Measurements from ENCODE around the gene DOCK7. TPM values are rescaled to one million over a fixed set of nuclear protein-coding genes. Genes with fewer than 3 reads are reported as not detected.
"Not testable (repeated sequence)": the region's sequence is repeated elsewhere in the genome, so short reads cannot be mapped to it uniquely, and the experiment has no call there.

The DOCK7 gene
- total RNA-seq, 1 donor from 2014 or later = 13.4 TPM

GRCh38 chr1:62588000-62588399, 100.2 kb downstream of the DOCK7 start:
- H3K27me3 Mint-ChIP-seq = no peaks in the 10 kb centered on the region
- ChIA-PET POLR2A (no interaction called here), CTCF (no interaction called here)
- TF ChIP-seq, protein P1, sequence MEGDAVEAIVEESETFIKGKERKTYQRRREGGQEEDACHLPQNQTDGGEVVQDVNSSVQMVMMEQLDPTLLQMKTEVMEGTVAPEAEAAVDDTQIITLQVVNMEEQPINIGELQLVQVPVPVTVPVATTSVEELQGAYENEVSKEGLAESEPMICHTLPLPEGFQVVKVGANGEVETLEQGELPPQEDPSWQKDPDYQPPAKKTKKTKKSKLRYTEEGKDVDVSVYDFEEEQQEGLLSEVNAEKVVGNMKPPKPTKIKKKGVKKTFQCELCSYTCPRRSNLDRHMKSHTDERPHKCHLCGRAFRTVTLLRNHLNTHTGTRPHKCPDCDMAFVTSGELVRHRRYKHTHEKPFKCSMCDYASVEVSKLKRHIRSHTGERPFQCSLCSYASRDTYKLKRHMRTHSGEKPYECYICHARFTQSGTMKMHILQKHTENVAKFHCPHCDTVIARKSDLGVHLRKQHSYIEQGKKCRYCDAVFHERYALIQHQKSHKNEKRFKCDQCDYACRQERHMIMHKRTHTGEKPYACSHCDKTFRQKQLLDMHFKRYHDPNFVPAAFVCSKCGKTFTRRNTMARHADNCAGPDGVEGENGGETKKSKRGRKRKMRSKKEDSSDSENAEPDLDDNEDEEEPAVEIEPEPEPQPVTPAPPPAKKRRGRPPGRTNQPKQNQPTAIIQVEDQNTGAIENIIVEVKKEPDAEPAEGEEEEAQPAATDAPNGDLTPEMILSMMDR (IDR thresholded peaks at IDR 0.05) = no peak
- no peaks in the 10 kb centered on the region for H3K4me1 Mint-ChIP-seq
- H3K27ac Mint-ChIP-seq = no peak overlapping the region
- no peak for DNase-seq
- ATAC-seq (ENCODE audit: low read depth) = no peak
- no peak overlapping the region for H3K4me3 Mint-ChIP-seq
- intact Hi-C loops (cut with micrococcal nuclease) = no loop called here
- peaks cover 11% of the 10 kb centered on the region for H3K36me3 Mint-ChIP-seq (ENCODE audit: low read depth)
- H3K9me3 Mint-ChIP-seq = peaks cover 4% of the 10 kb centered on the region

DNA sequence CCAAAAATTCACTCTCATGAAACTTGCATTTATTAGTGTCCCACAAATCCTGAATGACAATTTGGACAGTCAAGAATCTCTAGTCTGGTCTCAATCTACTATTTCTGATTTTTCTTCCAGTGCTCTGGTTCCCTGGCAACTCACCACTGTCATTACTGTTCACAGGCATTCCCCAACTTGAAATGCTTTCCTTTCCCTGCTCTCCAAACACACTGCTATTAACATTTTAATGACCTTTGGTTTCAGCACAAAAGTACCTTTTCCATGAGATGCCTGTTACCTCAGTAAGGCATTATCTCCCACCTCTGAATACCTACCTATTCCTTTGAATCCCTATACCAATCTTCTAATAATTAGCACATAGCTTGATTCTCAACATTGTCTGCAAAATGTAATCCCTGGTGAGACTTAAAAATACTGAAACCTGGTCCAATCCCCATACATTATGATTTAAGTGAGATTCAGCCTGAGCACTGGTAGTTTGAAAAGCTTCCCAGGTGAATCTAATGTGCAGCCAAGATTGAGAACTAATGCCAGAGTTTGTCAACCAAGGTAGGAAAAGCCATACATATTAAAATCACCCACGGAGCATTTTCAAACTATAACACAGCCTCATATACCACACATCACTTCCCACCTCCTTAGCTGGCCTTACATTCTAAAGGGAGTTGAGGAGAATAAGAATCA, 102.6 kb downstream of the DOCK7 start:
- Mint-ChIP-seq H3K4me1 (no peaks in the 10 kb centered on the region), H3K36me3 (ENCODE audit: low read depth) (peaks cover 17% of the 10 kb centered on the region), H3K9me3 (no peaks in the 10 kb centered on the region), H3K27ac (no peak overlapping the region), H3K27me3 (no peaks in the 10 kb centered on the region), H3K4me3 (no peak overlapping the region)
- TF ChIP-seq, protein P1 (IDR thresholded peaks at IDR 0.05) = no peak
- ATAC-seq (ENCODE audit: low read depth) (no peak), DNase-seq (no peak)
- intact Hi-C loops (cut with micrococcal nuclease) = no loop called here
- POLR2A ChIA-PET = interaction anchor here (0.6 kb wide), 1 partner anchor 24 kb away, joined by 3 read pairs; no protein-coding TSS in a partner anchor
- CTCF ChIA-PET = no interaction called here

DNA sequence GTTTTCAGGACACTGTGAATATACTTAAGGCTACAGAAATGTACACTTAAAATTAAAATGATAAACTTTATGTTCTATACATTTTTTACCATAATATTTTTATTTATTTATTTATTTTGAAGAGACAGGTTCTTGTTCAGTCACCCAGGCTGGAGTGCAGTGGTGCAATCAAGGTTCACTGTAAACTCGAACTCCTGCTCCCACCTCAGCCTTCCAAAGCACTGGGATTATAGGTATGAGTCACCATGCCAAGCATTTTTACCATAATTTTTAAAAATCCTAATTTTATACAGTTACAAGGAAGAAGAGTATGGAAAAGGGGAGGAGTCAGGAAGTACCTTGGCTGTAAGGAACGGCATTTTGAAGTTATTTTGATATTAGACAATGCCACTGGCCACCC, 114.5 kb downstream of the DOCK7 start:
- intact Hi-C loops (cut with micrococcal nuclease) = no loop called here
- Mint-ChIP-seq H3K27me3 (no peaks in the 10 kb centered on the region), H3K4me3 (no peak overlapping the region), H3K36me3 (ENCODE audit: low read depth) (peaks cover 26% of the 10 kb centered on the region), H3K4me1 (no peaks in the 10 kb centered on the region), H3K27ac (no peak overlapping the region), H3K9me3 (peaks cover 4% of the 10 kb centered on the region)
- ChIA-PET CTCF (no interaction called here), POLR2A (no interaction called here)
- TF ChIP-seq, protein P1 (IDR thresholded peaks at IDR 0.05) = no peak
- DNase-seq (no peak), ATAC-seq (ENCODE audit: low read depth) (no peak)

- peaks cover 8% of the 10 kb centered on the region for H3K9me3 Mint-ChIP-seq
- no peak overlapping the region for H3K4me3 Mint-ChIP-seq
- ChIA-PET POLR2A (no interaction called here), CTCF (no interaction called here)
- intact Hi-C loops (cut with micrococcal nuclease) = no loop called here
- ATAC-seq (ENCODE audit: low read depth) = no peak
- TF ChIP-seq, protein P1 (IDR thresholded peaks at IDR 0.05) = no peak
- no peaks in the 10 kb centered on the region for H3K27me3 Mint-ChIP-seq
- no peaks in the 10 kb centered on the region for H3K4me1 Mint-ChIP-seq
- peaks cover 32% of the 10 kb centered on the region for H3K36me3 Mint-ChIP-seq (ENCODE audit: low read depth)
- no peak overlapping the region for H3K27ac Mint-ChIP-seq
- DNase-seq = no peak
Observed at GRCh38 chr1:62572476-62572875, 115.7 kb downstream of the DOCK7 start.

DNA sequence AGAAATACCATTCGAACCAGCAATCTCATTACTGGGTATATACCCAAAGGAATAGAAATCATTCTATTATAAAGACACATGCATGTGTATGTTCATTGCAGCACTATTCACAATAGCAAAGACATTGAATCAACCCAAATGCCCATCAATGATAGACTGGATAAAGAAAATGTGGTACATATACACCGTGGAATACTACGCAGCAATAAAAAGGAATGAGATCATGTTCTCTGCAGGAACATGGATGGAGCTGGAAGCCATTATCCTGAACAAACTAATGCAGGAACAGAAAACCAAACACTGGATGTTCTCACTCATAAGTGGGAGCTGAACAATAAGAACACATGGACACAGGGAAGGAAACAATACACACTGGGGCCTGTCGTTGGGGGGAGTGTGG, 116.7 kb downstream of the DOCK7 start:
- DNase-seq; H3K27me3 Mint-ChIP-seq; H3K9me3 Mint-ChIP-seq; H3K4me3 Mint-ChIP-seq; POLR2A ChIA-PET; CTCF ChIA-PET; ATAC-seq (ENCODE audit: low read depth); H3K4me1 Mint-ChIP-seq; intact Hi-C loops (cut with micrococcal nuclease); H3K27ac Mint-ChIP-seq: not testable (repeated sequence)
- peaks cover 35% of the 10 kb centered on the region for H3K36me3 Mint-ChIP-seq (ENCODE audit: low read depth)

- intact Hi-C loops (cut with micrococcal nuclease); POLR2A ChIA-PET; CTCF ChIA-PET; H3K9me3 Mint-ChIP-seq; ATAC-seq (ENCODE audit: low read depth); DNase-seq; H3K27ac Mint-ChIP-seq; H3K27me3 Mint-ChIP-seq; H3K4me3 Mint-ChIP-seq: not testable (repeated sequence)
- Mint-ChIP-seq H3K36me3 (ENCODE audit: low read depth) (peaks cover 29% of the 10 kb centered on the region), H3K4me1 (peaks cover 11% of the 10 kb centered on the region)
Observed at GRCh38 chr1:62567926-62568325, 120.3 kb downstream of the DOCK7 start.

- ATAC-seq (ENCODE audit: low read depth); H3K27me3 Mint-ChIP-seq; DNase-seq; CTCF ChIA-PET; POLR2A ChIA-PET; H3K27ac Mint-ChIP-seq; H3K4me3 Mint-ChIP-seq; intact Hi-C loops (cut with micrococcal nuclease); H3K9me3 Mint-ChIP-seq: not testable (repeated sequence)
- peaks cover 24% of the 10 kb centered on the region for H3K36me3 Mint-ChIP-seq (ENCODE audit: low read depth)
- H3K4me1 Mint-ChIP-seq = peaks cover 11% of the 10 kb centered on the region
Observed at GRCh38 chr1:62567182-62567581, 121.0 kb downstream of the DOCK7 start.

Data from activated B cell treated with CpG ODN at 0.5 μM for 24 hours (primary cell).